Stomach (tissue), 4 donors: ENCODE results near the gene OSTF1.

Source experiments
- CTCF ChIP-seq, 7 experiments: fragments of 450-650 bp in 4 of 7; fragments of 200-600 bp in 3 of 7; sonication (generic) in 3 of 7; IDR thresholded peaks; one replicate each; pipeline ENCODE4 v1.5.1; 2016 to 2019; ENCODE audit warnings: antibody characterized with exemption in 7 of 7, control low read depth in 2 of 7, mild to moderate bottlenecking in 1 of 7
- EP300 ChIP-seq: sonication (generic); formaldehyde crosslinking; IDR thresholded peaks from one replicate; pipeline ENCODE4 v1.6.1; 2017; ENCODE audit warnings: antibody characterized with exemption
- POLR2A ChIP-seq, 4 donors: fragments of 450-650 bp; IDR thresholded peaks; one replicate each; pipeline ENCODE4 v1.6.1; 2016; ENCODE audit warnings: antibody characterized with exemption in 4 of 4, control low read depth in 2 of 4, mild to moderate bottlenecking in 1 of 4, moderate library complexity in 1 of 4
- POLR2AphosphoS5 ChIP-seq, 3 donors: sonication (generic); formaldehyde crosslinking; IDR thresholded peaks; one replicate each; pipeline ENCODE4 v1.6.1; 2016; ENCODE audit warnings: antibody characterized with exemption in 3 of 3

DNA sequence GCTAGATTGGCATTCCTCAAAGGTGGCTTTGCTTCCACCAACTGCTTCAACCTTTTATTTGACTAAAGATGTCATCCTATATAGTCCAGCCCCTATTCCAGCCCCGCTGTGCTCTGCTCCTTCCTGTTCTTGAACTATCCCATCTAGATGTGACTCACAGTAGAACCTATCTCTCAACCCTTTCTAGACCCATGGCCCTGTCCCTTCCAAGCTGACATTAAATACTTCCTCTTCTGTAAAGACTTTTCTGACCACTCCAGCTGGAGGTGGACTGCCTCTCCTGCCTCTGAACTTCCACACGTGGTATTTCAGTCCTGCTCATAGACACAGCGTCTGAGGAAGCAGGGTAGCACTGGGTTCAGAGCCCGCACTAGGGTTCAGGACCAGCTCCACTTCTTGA is 32.4 kb downstream of the OSTF1 start:
- no peak for TF ChIP-seq CTCF (IDR thresholded peaks at IDR 0.05)
- TF ChIP-seq EP300: no peak
- no peak for TF ChIP-seq POLR2AphosphoS5 (IDR thresholded peaks at IDR 0.05)
- no peak for TF ChIP-seq POLR2A (IDR thresholded peaks at IDR 0.05)
